ENCODE results near the gene TCAF2.
"Not testable (repeated sequence)": the region's sequence is repeated elsewhere in the genome, so short reads cannot be mapped to it uniquely, and the experiment has no call there.

The TCAF2 gene

GRCh38 chr7:143632506-143632905, 11.7 kb downstream of the TCAF2 start:
- H3K36me3 ChIP-seq (ENCODE audit: control insufficient read depth, insufficient read depth, low read length); H3K4me1 ChIP-seq (ENCODE audit: control insufficient read depth, insufficient read depth, low read length); H3K27me3 ChIP-seq (ENCODE audit: control insufficient read depth, insufficient read depth, low read length); H3K4me3 ChIP-seq (ENCODE audit: low read depth, low read length); H3K9ac ChIP-seq (ENCODE audit: low read depth, low read length); H3K9me3 ChIP-seq (ENCODE audit: control insufficient read depth, insufficient read depth, low read length): not testable (repeated sequence)

GRCh38 chr7:143633013-143633618, 12.3 kb downstream of the TCAF2 start:
- H3K9me3 ChIP-seq (ENCODE audit: control insufficient read depth, insufficient read depth, low read length); H3K36me3 ChIP-seq (ENCODE audit: control insufficient read depth, insufficient read depth, low read length); H3K9ac ChIP-seq (ENCODE audit: low read depth, low read length); H3K4me1 ChIP-seq (ENCODE audit: control insufficient read depth, insufficient read depth, low read length); H3K27me3 ChIP-seq (ENCODE audit: control insufficient read depth, insufficient read depth, low read length); H3K4me3 ChIP-seq (ENCODE audit: low read depth, low read length): not testable (repeated sequence)

DNA sequence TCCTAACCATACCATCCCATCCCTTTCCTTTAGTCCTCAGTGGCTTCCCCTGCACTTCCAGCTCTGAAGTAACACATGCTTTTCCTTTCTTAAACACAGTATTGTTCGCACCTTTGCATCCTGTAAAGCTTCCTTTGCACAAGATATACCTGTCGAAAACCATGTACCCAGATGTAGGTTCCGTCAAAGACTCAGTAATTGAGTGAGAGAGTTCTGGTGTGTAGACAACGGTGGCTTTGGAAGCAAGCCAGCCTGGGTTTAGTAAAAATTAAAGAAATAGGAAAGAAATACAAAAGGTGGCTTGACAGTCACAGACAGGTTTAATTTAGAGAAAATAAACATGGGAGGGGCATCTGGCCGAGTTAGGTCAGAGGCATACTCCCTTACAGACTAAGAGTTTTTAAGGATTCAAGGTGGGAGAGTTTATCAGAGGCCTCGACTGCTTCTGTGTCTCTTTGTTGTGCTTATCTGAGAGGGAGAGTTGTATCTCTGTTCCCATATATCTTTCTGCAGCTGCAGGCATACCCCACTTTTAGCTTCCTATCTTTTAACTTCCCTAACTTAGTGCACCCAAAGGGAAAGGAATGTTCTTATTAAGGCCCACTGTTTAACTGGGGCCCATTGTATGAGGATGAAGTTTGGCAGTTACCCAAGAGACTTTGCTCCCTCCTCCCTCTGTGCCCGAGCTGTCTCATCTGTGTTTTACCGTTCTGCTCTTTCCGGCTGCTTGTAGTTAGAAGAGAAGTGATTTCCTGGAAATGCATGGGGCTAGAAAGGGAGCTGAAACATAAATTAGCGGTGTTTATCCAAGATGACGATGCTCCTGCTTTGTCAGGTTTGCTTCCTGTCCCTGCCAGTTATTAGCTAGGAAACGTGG, 14.8 kb downstream of the TCAF2 start:
- H3K36me3 ChIP-seq (ENCODE audit: control insufficient read depth, insufficient read depth, low read length); H3K9me3 ChIP-seq (ENCODE audit: control insufficient read depth, insufficient read depth, low read length); H3K27me3 ChIP-seq (ENCODE audit: control insufficient read depth, insufficient read depth, low read length); H3K4me1 ChIP-seq (ENCODE audit: control insufficient read depth, insufficient read depth, low read length); H3K9ac ChIP-seq (ENCODE audit: low read depth, low read length); H3K4me3 ChIP-seq (ENCODE audit: low read depth, low read length): not testable (repeated sequence)

DNA sequence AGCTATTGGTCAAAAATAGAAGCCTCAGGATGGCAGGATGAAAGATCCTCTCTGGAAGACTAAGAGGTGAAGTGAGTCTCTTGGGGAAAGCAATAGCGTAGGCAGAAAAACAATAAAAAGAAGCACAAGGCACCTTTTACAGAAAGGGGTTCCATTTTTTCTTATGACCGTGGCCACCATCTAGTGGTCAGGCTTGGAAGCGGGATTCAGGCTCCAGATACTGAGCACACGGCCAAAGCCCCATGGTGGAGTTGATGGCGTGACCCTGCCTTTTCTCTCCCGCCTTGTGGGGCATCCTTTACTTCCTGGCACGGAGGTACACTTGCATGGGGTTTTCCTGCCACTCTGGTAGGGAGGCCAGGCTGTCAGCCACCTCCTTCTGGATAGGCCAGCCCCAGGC, 18.6 kb downstream of the TCAF2 start:
- H3K4me3 ChIP-seq (ENCODE audit: low read depth, low read length); H3K9ac ChIP-seq (ENCODE audit: low read depth, low read length); H3K9me3 ChIP-seq (ENCODE audit: control insufficient read depth, insufficient read depth, low read length); H3K4me1 ChIP-seq (ENCODE audit: control insufficient read depth, insufficient read depth, low read length); H3K27me3 ChIP-seq (ENCODE audit: control insufficient read depth, insufficient read depth, low read length); H3K36me3 ChIP-seq (ENCODE audit: control insufficient read depth, insufficient read depth, low read length): not testable (repeated sequence)

- H3K4me3 ChIP-seq (ENCODE audit: low read depth, low read length); H3K27me3 ChIP-seq (ENCODE audit: control insufficient read depth, insufficient read depth, low read length); H3K4me1 ChIP-seq (ENCODE audit: control insufficient read depth, insufficient read depth, low read length); H3K9ac ChIP-seq (ENCODE audit: low read depth, low read length); H3K36me3 ChIP-seq (ENCODE audit: control insufficient read depth, insufficient read depth, low read length); H3K9me3 ChIP-seq (ENCODE audit: control insufficient read depth, insufficient read depth, low read length): not testable (repeated sequence)
Measured at GRCh38 chr7:143640528-143641189, 19.9 kb downstream of the TCAF2 start.

- not testable (repeated sequence) for H3K27me3 ChIP-seq (ENCODE audit: control insufficient read depth, insufficient read depth, low read length); H3K4me1 ChIP-seq (ENCODE audit: control insufficient read depth, insufficient read depth, low read length); H3K9ac ChIP-seq (ENCODE audit: low read depth, low read length); H3K9me3 ChIP-seq (ENCODE audit: control insufficient read depth, insufficient read depth, low read length); H3K4me3 ChIP-seq (ENCODE audit: low read depth, low read length); H3K36me3 ChIP-seq (ENCODE audit: control insufficient read depth, insufficient read depth, low read length)
Measured at GRCh38 chr7:143646598-143646997, 25.8 kb downstream of the TCAF2 start.

- not testable (repeated sequence) for H3K9me3 ChIP-seq (ENCODE audit: control insufficient read depth, insufficient read depth, low read length); H3K4me3 ChIP-seq (ENCODE audit: low read depth, low read length); H3K27me3 ChIP-seq (ENCODE audit: control insufficient read depth, insufficient read depth, low read length); H3K9ac ChIP-seq (ENCODE audit: low read depth, low read length); H3K36me3 ChIP-seq (ENCODE audit: control insufficient read depth, insufficient read depth, low read length); H3K4me1 ChIP-seq (ENCODE audit: control insufficient read depth, insufficient read depth, low read length)
Measured at GRCh38 chr7:143649902-143650301, 29.1 kb downstream of the TCAF2 start.

DNA sequence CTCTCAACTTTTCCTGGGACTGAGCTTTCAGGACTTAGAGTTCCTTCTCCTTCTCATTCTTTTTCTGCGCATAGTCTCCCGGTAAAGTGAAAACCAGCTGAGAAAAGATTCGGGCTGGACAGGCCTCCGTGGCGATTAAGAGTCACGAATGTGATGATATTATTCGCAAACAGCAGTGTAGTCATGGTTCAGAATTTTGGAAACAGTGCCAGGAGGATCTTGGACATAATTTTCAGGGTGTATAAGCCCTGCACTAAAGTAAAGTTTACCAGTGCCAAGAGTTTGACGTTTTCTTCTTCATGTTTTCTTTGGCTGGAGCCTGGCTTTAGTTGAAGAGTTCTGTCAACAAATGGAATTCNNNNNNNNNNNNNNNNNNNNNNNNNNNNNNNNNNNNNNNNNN, 29.7 kb downstream of the TCAF2 start:
- not testable (repeated sequence) for H3K36me3 ChIP-seq (ENCODE audit: control insufficient read depth, insufficient read depth, low read length); H3K9ac ChIP-seq (ENCODE audit: low read depth, low read length); H3K27me3 ChIP-seq (ENCODE audit: control insufficient read depth, insufficient read depth, low read length); H3K9me3 ChIP-seq (ENCODE audit: control insufficient read depth, insufficient read depth, low read length); H3K4me3 ChIP-seq (ENCODE audit: low read depth, low read length); H3K4me1 ChIP-seq (ENCODE audit: control insufficient read depth, insufficient read depth, low read length)
